Activated T-cell treated with anti-CD3 and anti-CD28 coated beads, Interleukin-2, amount 50 U/mL, for 24 hours (primary cell): ENCODE data around the gene ZDHHC3.

Source experiments
- DNase-seq: peaks from one replicate; pipeline ENCODE4 v3.0.0-alpha.2; 2020
- H3K27ac Mint-ChIP-seq: 2 replicates; pipeline ENCODE4 v1.8.0; 2020; ENCODE audit warnings: mild to moderate bottlenecking, mixed read lengths
- H3K27me3 Mint-ChIP-seq: 2 replicates; pipeline ENCODE4 v1.8.0; 2020; ENCODE audit warnings: mixed read lengths
- H3K36me3 Mint-ChIP-seq: 2 replicates; pipeline ENCODE4 v1.8.0; 2020; ENCODE audit warnings: low read depth, mixed read lengths
- H3K4me1 Mint-ChIP-seq: 2 replicates; pipeline ENCODE4 v1.8.0; 2020; ENCODE audit warnings: low read depth, mixed read lengths
- H3K4me3 Mint-ChIP-seq: 2 replicates; pipeline ENCODE4 v1.8.0; 2020; ENCODE audit warnings: mild to moderate bottlenecking, moderate library complexity, mixed read lengths
- H3K9me3 Mint-ChIP-seq: 2 replicates; pipeline ENCODE4 v1.8.0; 2020; ENCODE audit warnings: mixed read lengths

Gene ZDHHC3

DNA sequence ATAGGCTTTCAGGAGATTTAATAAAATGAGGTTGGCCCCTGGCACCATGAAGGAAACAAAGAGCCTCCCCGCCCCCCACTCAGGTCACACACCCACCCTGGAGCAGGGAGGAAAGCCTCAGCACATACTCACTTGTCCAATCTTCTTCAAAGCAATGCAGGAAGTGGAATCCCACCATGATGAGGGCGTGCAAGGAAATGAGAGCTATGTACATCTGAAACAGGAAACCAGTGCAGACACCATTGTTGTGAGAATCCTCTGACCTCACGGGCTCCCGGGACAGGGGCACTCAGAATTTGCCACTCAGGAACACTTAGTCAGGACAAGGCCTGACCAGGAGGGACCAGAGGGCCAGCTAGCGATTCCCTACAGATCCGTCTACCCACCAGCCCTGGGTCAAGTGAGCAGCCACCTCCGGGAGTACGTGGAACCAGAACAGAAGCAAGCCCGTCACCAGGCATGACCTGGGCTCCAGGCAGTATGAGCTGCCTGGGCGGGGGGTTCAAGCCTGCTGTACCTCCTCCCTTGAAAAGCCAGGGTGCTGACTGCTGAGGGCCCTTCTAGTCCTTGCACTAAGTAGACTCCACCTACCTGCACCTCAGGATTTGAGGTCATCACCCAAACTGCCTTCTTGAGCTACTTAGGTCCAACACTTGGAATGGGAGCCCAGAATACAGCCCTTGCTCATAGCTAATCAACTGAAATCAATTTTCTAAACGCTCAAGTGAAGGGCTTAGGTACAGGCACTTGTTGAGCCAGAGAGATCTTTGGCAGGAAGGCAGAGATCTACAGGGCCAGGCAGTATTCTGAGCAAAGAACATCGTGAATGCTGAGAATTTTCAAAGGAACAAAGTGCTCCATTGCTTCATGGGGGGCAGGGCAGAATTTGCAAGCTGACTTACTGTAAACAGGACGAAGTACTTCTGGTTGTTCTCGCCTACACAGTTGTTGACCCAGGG, 42.7 kb downstream of the ZDHHC3 start:
- peaks cover 6% of the 10 kb centered on the region for H3K4me1 Mint-ChIP-seq
- H3K4me3 Mint-ChIP-seq, result no peak overlapping the region
- peaks cover 94% of the 10 kb centered on the region for H3K36me3 Mint-ChIP-seq
- no peaks in the 10 kb centered on the region for H3K9me3 Mint-ChIP-seq
- no peak for DNase-seq
- H3K27me3 Mint-ChIP-seq, result no peaks in the 10 kb centered on the region
- no peak overlapping the region for H3K27ac Mint-ChIP-seq

DNA sequence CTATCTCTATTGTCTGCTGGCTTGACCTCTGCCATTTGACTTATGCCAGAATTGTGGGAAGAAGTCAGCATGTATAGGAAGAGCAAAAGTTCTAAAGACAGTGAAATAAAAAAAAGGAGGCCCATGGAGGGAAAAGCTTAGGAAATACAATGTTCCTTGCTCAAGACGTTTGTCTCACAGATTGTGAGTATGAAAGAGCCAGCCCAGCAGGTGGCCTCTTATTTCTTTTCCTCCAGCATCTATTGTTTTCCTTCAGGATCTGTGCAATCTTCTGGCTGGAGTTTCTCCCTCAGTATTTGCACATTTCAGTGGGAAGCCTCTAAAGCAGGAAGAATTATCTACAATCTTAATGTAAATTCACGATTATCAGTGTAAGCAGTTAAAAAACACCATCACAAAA, 43.7 kb downstream of the ZDHHC3 start:
- H3K27me3 Mint-ChIP-seq, result no peaks in the 10 kb centered on the region
- peaks cover 6% of the 10 kb centered on the region for H3K4me1 Mint-ChIP-seq
- no peak for DNase-seq
- H3K27ac Mint-ChIP-seq, result no peak overlapping the region
- no peak overlapping the region for H3K4me3 Mint-ChIP-seq
- no peaks in the 10 kb centered on the region for H3K9me3 Mint-ChIP-seq
- H3K36me3 Mint-ChIP-seq, result peaks cover 95% of the 10 kb centered on the region

DNA sequence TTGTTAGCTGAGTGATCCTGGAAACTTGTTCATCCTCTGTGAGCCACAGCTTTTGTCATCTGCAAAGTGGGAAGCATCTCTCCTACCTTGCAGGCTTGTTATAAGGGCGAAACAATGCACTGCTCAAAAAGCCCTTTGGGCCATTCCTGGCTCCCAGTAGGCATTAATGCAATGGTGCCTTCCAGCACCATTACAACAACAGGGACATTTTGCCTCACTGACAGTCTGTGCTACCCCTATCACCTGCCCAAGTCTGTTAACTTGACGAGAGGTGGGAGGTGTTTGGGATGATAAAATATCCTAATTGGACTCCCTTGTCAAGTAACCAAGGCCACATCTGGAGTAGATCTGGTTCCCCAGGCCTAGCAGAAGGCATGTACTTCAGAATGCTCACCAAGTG, 44.2 kb downstream of the ZDHHC3 start:
- Mint-ChIP-seq H3K27me3 (no peaks in the 10 kb centered on the region), H3K9me3 (no peaks in the 10 kb centered on the region), H3K4me1 (peaks cover 6% of the 10 kb centered on the region), H3K36me3 (peaks cover 95% of the 10 kb centered on the region), H3K27ac (no peak overlapping the region), H3K4me3 (no peak overlapping the region)
- no peak for DNase-seq

DNA sequence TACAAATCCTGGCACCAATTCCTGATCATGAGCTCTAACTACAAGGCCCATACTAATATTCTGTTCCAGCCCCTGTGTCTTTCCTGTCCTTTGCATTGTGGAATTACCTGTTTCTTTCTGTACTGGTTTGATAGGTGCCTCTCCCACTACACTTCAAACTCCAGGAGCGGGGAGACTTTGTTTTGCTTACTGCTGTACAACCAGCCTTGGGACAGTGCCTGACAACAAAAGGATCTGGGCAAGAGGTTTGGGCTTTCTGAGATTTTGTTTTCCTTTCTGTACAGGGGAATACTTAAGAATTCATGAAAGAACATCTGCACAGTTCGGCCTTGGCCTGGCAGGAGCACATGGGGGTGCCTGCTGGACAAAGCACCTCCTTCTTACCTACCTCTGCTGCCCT, 45.1 kb downstream of the ZDHHC3 start:
- Mint-ChIP-seq H3K4me1 (no peaks in the 10 kb centered on the region), H3K9me3 (no peaks in the 10 kb centered on the region), H3K27me3 (no peaks in the 10 kb centered on the region), H3K27ac (no peak overlapping the region), H3K4me3 (no peak overlapping the region), H3K36me3 (peaks cover 95% of the 10 kb centered on the region)
- no peak for DNase-seq

GRCh38 chr3:44929782-44930181, 46.2 kb downstream of the ZDHHC3 start:
- no peak for DNase-seq
- Mint-ChIP-seq H3K9me3 (no peaks in the 10 kb centered on the region), H3K4me1 (no peaks in the 10 kb centered on the region), H3K27ac (no peak overlapping the region), H3K36me3 (peaks cover 95% of the 10 kb centered on the region), H3K4me3 (no peak overlapping the region), H3K27me3 (no peaks in the 10 kb centered on the region)

GRCh38 chr3:44927371-44927770, 48.6 kb downstream of the ZDHHC3 start:
- DNase-seq, result no peak
- Mint-ChIP-seq H3K4me1 (no peaks in the 10 kb centered on the region), H3K9me3 (no peaks in the 10 kb centered on the region), H3K36me3 (peaks cover 89% of the 10 kb centered on the region), H3K27ac (no peak overlapping the region), H3K27me3 (no peaks in the 10 kb centered on the region), H3K4me3 (no peak overlapping the region)

GRCh38 chr3:44926921-44927320, 49.1 kb downstream of the ZDHHC3 start:
- H3K9me3 Mint-ChIP-seq, result no peaks in the 10 kb centered on the region
- H3K4me1 Mint-ChIP-seq, result no peaks in the 10 kb centered on the region
- DNase-seq, result no peak
- H3K27me3 Mint-ChIP-seq, result no peaks in the 10 kb centered on the region
- H3K36me3 Mint-ChIP-seq, result peaks cover 89% of the 10 kb centered on the region
- no peak overlapping the region for H3K4me3 Mint-ChIP-seq
- no peak overlapping the region for H3K27ac Mint-ChIP-seq

GRCh38 chr3:44926172-44926571, 49.8 kb downstream of the ZDHHC3 start:
- no peaks in the 10 kb centered on the region for H3K4me1 Mint-ChIP-seq
- no peaks in the 10 kb centered on the region for H3K27me3 Mint-ChIP-seq
- H3K27ac Mint-ChIP-seq, result no peak overlapping the region
- no peaks in the 10 kb centered on the region for H3K9me3 Mint-ChIP-seq
- peaks cover 86% of the 10 kb centered on the region for H3K36me3 Mint-ChIP-seq
- no peak overlapping the region for H3K4me3 Mint-ChIP-seq
- DNase-seq, result no peak

- H3K27me3 Mint-ChIP-seq, result no peaks in the 10 kb centered on the region
- no peak for DNase-seq
- peaks cover 79% of the 10 kb centered on the region for H3K36me3 Mint-ChIP-seq
- H3K9me3 Mint-ChIP-seq, result no peaks in the 10 kb centered on the region
- no peak overlapping the region for H3K27ac Mint-ChIP-seq
- no peaks in the 10 kb centered on the region for H3K4me1 Mint-ChIP-seq
- H3K4me3 Mint-ChIP-seq, result no peak overlapping the region
These were observed 51.4 kb downstream of the ZDHHC3 start for GRCh38 chr3:44924457-44925084.

- peaks cover 75% of the 10 kb centered on the region for H3K36me3 Mint-ChIP-seq
- no peaks in the 10 kb centered on the region for H3K27me3 Mint-ChIP-seq
- H3K27ac Mint-ChIP-seq, result no peak overlapping the region
- no peaks in the 10 kb centered on the region for H3K9me3 Mint-ChIP-seq
- no peak for DNase-seq
- H3K4me1 Mint-ChIP-seq, result no peaks in the 10 kb centered on the region
- H3K4me3 Mint-ChIP-seq, result no peak overlapping the region
These were observed 52.1 kb downstream of the ZDHHC3 start for GRCh38 chr3:44923632-44924456.

GRCh38 chr3:44920081-44920480, 55.9 kb downstream of the ZDHHC3 start:
- Mint-ChIP-seq H3K4me3 (no peak overlapping the region), H3K4me1 (no peaks in the 10 kb centered on the region), H3K27ac (no peak overlapping the region), H3K27me3 (no peaks in the 10 kb centered on the region), H3K36me3 (peaks cover 48% of the 10 kb centered on the region), H3K9me3 (no peaks in the 10 kb centered on the region)
- no peak for DNase-seq

DNA sequence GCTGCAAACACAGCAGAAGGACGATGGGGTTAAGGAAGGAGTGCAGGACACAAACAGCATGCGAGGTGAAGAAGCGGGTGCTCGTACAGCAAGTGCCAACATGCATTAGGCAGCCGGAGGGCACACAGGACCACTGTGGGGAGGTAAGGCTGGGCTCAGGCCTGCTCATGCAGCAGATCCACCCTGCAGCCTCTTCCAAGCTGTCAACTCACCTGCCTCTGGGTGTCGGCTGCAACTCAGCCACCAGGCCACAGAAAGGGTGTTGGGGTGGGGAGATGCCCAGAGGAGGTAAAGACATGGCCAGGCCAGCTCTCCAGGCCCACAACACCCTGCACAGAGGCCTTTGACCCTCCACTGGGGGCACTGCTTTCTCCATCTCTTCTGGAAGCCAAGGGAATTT, 57.4 kb downstream of the ZDHHC3 start:
- Mint-ChIP-seq H3K4me3 (no peak overlapping the region), H3K27me3 (no peaks in the 10 kb centered on the region), H3K27ac (no peak overlapping the region), H3K4me1 (no peaks in the 10 kb centered on the region), H3K36me3 (peaks cover 37% of the 10 kb centered on the region), H3K9me3 (no peaks in the 10 kb centered on the region)
- no peak for DNase-seq

GRCh38 chr3:44918087-44918486, 57.9 kb downstream of the ZDHHC3 start:
- H3K4me3 Mint-ChIP-seq, result no peak overlapping the region
- no peaks in the 10 kb centered on the region for H3K9me3 Mint-ChIP-seq
- no peak for DNase-seq
- no peaks in the 10 kb centered on the region for H3K27me3 Mint-ChIP-seq
- no peak overlapping the region for H3K27ac Mint-ChIP-seq
- peaks cover 34% of the 10 kb centered on the region for H3K36me3 Mint-ChIP-seq
- H3K4me1 Mint-ChIP-seq, result no peaks in the 10 kb centered on the region

DNA sequence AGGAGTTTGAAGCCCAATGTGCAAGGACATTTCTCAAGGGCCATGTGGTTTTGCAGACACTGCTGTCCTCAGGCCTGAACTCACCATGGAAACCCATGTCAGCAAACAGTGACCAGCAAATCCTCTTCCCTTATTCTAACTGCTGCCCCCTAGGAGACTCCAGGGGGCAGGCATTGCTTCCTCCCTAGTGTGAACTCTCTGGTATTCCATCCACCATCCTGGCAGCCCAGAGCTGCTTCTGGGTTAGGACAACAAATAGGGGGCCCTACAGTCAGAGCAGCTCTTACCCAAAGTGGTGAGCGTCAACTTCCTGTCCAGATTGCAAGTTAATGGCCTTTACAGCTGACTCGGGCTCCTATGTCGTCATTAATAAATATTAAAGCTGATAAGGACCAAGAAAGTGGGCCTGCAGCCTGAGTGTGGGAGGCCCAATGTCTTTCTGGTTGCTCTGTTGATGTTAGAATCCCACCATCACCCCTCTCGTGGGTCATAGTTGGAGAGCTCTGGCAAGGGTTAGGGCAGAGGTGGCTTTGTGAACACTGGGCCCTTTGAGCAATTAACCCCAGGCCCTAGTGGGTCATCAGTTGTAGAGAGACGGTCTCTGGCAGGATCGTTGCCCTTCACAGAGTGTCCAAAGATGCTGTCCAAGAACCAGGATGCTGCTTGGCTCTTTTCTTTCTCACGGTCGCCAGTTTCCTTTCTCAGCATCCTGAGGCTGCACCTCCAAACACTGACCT, 60.1 kb downstream of the ZDHHC3 start:
- no peak overlapping the region for H3K27ac Mint-ChIP-seq
- DNase-seq, result no peak
- peaks cover 19% of the 10 kb centered on the region for H3K36me3 Mint-ChIP-seq
- no peaks in the 10 kb centered on the region for H3K9me3 Mint-ChIP-seq
- peaks cover 7% of the 10 kb centered on the region for H3K27me3 Mint-ChIP-seq
- no peaks in the 10 kb centered on the region for H3K4me1 Mint-ChIP-seq
- H3K4me3 Mint-ChIP-seq, result no peak overlapping the region
